ENCODE data around the gene FSIP1.

FSIP1 gene

DNA sequence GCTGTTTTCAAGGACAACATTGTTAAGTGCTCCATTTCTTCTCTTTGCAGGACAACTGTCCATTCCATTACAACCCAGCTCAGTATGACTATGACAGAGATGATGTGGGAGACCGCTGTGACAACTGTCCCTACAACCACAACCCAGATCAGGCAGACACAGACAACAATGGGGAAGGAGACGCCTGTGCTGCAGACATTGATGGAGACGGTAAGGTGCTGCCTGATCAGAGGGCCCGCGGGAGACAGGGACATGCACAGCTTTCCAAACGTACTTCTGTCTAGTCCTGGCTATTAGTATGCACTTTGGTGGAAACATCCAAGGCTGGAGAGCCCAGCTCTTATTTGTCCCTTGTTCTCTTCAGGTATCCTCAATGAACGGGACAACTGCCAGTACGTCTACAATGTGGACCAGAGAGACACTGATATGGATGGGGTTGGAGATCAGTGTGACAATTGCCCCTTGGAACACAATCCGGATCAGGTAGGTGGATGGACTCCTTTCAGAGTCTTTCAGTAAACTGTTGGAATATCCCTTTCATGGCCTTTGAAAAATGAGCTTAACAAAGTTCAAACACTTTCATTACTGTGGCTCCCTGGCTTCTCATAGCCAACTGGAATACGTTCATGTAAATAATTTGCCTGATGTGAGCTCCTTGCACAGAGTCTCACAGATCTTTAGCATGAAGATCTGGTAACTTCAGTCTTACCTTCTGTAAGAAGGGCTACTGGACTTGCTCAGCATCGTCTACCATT is 191.3 kb downstream of the FSIP1 start:
- DNase-seq, result no peak

GRCh38 chr15:39589815-39590644 is 192.6 kb downstream of the FSIP1 start:
- no peak for DNase-seq

- no peak for DNase-seq
Measured at GRCh38 chr15:39589193-39589814, 193.3 kb downstream of the FSIP1 start.

DNA sequence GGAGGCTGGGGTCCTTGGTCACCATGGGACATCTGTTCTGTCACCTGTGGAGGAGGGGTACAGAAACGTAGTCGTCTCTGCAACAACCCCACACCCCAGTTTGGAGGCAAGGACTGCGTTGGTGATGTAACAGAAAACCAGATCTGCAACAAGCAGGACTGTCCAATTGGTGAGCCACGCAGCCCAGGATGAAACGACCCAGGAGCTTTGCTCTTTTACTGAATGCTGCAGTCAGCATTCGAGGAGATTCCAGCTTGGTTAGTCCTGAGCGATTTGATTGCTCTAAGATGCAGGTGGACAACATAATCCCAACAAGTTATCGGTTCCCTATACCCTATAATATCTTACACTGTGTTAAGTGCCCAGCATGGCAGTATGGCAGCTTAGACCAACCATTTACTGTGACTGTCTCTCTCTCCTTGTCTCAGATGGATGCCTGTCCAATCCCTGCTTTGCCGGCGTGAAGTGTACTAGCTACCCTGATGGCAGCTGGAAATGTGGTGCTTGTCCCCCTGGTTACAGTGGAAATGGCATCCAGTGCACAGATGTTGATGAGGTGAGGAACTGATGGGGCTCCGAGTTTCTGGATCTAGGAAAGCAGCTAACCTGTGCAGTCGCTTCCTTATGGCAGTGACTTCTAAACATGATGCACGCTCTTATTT is 194.0 kb downstream of the FSIP1 start:
- no peak for DNase-seq

DNA sequence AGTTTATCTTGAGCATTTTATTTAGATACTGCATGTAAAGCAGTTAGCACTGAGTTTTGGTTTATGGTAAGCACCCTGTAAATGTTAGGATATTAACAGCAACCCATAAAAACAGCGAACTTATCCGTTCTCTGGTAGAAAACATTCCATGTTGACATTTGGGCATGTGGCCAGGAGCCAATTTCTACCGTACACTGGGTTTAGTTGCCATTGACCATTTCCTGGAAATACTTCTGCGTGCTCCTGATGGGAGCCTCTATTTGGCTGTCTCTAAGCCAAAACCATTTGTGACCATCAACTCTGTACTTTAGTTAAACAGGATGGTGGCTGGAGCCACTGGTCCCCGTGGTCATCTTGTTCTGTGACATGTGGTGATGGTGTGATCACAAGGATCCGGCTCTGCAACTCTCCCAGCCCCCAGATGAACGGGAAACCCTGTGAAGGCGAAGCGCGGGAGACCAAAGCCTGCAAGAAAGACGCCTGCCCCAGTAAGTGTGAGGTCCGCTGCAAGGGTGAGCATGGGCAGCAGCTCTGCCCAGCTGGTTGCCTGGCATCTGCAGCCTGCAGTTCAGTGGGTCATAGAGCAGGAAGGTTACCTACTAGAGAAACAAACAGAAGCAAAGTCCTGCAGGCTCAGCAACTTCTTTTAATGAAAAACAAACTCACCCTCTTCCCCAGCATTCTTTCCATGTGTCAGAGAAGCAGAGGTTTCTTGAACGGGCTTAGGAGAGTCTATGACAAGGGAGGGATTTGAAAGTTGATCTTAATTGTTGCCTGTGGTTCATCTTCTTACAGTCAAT is 194.7 kb downstream of the FSIP1 start:
- no peak for DNase-seq

DNA sequence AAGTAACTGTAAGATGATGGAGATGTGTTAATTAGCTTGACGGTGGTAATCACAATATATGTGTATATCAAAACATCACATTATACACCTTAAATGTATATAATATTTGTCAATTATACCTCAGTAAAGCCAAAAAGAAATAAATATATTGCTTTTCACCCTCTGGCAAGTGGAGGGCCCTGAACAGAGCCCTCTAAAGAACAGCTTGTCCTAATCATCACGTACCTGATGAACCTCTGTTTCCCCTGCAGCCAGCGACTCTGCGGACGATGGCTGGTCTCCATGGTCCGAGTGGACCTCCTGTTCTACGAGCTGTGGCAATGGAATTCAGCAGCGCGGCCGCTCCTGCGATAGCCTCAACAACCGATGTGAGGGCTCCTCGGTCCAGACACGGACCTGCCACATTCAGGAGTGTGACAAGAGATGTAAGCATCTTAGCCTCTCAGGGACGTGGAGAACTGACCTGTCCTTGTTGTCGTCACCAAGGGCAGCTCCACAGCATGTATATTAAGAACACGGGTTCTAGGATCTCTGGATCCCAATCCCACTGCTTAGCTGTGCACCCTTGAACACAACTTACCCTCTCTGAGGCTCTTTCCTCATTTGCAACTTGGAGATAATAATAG is 195.4 kb downstream of the FSIP1 start:
- no peak for DNase-seq

- DNase-seq, result no peak
Measured at GRCh38 chr15:39586387-39587095, 196.1 kb downstream of the FSIP1 start.

DNA sequence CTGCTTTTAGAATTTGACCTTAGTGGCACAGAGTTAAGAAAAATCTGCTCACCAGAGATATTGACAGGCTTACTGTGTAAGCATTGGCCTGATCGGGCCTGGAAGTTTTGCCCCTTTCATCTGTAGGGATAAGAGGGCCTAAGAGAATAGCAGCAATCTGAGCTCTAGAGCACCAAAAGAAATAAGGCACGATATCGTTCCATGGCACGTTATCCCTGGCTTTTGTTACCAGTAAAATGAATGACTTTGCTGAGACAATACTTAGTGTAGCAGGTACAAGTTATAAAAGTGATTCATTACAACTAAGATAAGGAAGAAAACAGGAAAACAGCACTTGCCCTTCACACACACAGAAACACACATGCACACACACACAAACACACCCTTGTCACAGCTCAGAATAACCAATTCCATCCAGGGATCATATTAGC is 196.8 kb downstream of the FSIP1 start:
- DNase-seq, result no peak

DNA sequence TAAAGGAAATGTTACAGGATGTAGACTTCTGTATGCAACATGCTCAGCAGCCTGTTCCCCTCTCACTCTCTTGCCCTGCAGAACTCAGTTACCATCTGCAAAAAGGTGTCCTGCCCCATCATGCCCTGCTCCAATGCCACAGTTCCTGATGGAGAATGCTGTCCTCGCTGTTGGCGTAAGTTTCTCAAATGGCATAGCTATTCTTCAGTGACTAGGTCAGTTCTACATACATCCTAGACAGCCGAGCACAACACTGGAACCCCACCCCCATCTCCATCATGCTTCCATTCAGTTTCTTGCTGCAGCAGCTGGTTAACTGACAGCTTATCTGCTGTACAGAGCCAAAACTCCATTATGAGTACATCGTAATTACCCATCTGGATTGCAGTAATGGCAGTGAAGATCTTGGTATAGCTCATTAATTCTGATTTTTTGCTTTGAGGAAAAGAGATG is 197.2 kb downstream of the FSIP1 start:
- no peak for DNase-seq

DNA sequence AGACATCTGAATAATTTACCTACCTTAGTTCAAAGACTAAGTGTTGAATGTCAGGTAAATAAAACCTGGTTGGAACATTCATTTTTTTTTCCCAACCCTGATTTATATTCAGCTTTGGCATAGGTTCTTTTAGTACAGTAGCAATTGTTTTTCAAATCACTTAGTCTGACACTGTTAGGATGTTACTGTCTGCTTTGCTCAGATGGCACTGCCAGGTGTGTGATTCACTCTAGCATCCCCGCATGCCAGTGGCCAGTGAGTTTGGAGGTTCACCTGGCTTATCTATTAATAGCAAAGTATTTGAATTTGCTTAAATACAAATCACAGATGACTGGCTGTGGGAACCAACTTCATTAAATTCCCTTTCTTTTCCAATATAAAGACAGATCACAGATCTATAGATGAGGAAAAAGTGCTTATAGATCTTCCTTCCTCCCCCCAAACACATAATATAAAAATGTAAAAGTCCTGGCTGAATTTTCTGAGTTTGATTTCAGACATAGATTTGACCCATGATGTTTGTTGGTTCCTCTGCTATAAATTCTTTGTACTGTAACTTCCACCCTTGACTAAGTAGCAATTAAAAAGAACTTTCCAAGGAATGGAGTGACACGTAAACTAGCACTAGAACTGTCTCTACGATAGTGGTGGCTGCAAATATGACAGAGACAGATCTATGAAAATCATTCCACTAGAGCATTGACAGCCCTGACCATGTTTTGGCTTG is 197.8 kb downstream of the FSIP1 start:
- no peak for DNase-seq

DNA sequence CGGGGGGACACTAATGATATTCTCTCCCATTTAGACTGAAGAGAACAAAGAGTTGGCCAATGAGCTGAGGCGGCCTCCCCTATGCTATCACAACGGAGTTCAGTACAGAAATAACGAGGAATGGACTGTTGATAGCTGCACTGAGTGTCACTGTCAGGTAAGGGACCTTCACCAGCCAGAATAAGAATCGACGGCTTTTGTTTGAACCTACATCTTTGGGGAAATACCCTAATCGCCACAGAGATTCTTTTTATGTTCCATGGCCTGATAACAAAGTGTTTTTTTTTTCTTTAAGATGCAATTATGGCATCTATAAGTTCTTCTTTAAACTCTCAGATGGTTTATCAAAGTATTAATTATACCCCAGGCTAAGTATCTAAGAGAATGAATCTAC is 198.4 kb downstream of the FSIP1 start:
- DNase-seq, result no peak

DNA sequence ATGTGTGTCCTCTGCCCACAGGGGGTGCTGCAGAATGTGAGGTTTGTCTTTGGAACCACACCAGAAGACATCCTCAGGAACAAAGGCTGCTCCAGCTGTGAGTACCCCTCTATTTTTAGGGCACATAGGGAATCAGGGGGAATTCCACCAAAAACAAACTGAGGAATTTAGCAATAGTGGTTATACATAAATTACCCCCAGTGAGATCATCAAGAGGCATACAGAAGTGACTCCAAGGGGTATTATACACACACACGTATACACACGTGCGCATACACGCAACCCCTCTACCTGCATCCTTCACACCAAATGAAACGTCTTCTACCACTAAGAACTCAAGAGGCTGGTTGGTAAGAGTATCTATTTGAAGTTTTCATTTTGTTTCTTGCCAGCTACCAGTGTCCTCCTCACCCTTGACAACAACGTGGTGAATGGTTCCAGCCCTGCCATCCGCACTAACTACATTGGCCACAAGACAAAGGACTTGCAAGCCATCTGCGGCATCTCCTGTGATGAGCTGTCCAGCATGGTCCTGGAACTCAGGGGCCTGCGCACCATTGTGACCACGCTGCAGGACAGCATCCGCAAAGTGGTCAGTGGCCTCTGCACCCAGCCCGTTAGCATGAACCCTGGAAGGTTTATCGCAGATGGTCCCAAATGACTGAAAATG is 198.9 kb downstream of the FSIP1 start:
- no peak for DNase-seq

- DNase-seq, result no peak
Measured at GRCh38 chr15:39582977-39583595, 199.6 kb downstream of the FSIP1 start.

DNA sequence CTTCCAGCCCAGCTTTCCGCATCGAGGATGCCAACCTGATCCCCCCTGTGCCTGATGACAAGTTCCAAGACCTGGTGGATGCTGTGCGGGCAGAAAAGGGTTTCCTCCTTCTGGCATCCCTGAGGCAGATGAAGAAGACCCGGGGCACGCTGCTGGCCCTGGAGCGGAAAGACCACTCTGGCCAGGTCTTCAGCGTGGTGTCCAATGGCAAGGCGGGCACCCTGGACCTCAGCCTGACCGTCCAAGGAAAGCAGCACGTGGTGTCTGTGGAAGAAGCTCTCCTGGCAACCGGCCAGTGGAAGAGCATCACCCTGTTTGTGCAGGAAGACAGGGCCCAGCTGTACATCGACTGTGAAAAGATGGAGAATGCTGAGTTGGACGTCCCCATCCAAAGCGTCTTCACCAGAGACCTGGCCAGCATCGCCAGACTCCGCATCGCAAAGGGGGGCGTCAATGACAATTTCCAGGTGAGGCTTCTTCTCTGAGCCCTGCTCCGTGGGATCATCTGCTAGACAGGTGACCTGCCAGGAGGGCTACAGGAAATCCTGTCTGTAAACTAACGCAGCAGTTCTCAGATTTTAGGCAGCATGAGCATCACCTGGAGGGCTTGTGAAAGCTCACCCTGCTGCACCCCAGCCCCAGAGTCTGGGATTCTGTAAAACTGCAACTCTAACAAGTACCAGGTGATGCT is 200.2 kb downstream of the FSIP1 start:
- DNase-seq, result no peak

DNA sequence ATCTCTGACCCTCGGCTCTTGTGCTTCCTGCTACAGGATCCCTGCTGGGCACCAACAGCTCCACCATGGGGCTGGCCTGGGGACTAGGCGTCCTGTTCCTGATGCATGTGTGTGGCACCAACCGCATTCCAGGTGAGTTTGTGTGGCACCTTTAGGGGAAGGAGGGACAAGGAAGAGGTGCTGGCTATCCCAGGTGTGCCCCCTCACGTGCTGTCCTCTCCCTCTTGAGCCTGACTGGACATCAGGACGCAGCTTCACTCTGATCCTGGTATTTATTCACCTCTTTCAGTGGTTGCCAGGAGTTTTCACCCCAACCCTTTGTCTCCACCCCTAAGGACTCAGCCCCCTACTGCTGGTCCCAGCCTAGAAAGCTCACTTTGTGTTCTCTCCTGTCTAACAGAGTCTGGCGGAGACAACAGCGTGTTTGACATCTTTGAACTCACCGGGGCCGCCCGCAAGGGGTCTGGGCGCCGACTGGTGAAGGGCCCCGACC is 200.8 kb downstream of the FSIP1 start:
- no peak for DNase-seq

- DNase-seq, result no peak
Measured at GRCh38 chr15:39581242-39581792, 201.3 kb downstream of the FSIP1 start.

DNA sequence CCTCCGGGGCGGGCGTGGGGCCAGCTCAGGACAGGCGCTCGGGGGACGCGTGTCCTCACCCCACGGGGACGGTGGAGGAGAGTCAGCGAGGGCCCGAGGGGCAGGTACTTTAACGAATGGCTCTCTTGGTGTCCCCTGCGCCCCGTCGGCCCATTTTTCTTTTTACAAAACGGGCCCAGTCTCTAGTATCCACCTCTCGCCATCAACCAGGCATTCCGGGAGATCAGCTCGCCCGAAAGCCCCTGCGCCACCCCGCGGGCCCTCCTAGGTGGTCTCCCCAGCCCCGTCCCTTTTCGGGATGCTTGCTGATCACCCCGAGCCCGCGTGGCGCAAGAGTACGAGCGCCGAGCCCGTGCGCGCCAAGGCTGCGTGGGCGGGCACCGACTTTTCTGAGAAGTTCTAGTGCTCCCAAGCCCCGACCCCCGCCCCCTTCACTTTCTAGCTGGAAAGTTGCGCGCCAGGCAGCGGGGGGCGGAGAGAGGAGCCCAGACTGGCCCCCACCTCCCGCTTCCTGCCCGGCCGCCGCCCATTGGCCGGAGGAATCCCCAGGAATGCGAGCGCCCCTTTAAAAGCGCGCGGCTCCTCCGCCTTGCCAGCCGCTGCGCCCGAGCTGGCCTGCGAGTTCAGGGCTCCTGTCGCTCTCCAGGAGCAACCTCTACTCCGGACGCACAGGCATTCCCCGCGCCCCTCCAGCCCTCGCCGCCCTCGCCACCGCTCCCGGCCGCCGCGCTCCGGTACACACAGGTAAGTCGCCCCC is 202.0 kb downstream of the FSIP1 start, which contains the start of gene THBS1:
Gene THBS1 (plus strand): TSS at position 595 of the 757 bp plus-strand sequence. CDS start 779 bp downstream, outside the sequence.
- DNase-seq, result no peak
